Right cardiac atrium (tissue), 5 donors: ENCODE data around the gene RFX1. TPM values are rescaled to one million over a fixed set of nuclear protein-coding genes. Genes with fewer than 3 reads are reported as not detected.
A peak's percentile ranks its signal among the peaks of the same experiment; 100 is the strongest.
"Not testable (repeated sequence)": the region's sequence is repeated elsewhere in the genome, so short reads cannot be mapped to it uniquely, and the experiment has no call there.

Experiments
- ATAC-seq, 2 donors: fragments of 200-7000 bp; cut with Tn5 transposase; one replicate each; pipeline versions ENCODE4 v1.8.0 to v1.9.1; 2020; ENCODE audit warnings: moderate library complexity in 2 of 2, mild to moderate bottlenecking in 1 of 2
- DNase-seq, 3 donors: peaks; one replicate each; pipeline ENCODE4 v3.0.0-alpha.2; 2020
- H3K27ac ChIP-seq: one replicate; pipeline ENCODE4 v1.5.1; 2013; ENCODE audit warnings: mild to moderate bottlenecking, low read length, control low read depth, moderate library complexity
- H3K27me3 ChIP-seq: one replicate; pipeline ENCODE4 v1.6.1; 2013; ENCODE audit not compliant: control insufficient read depth, insufficient read depth
- H3K4me1 ChIP-seq: one replicate; pipeline ENCODE4 v1.6.1; 2013; ENCODE audit warnings: low read length; ENCODE audit not compliant: control insufficient read depth, insufficient read depth
- H3K4me3 ChIP-seq: one replicate; pipeline ENCODE4 v1.5.1; 2013; ENCODE audit warnings: low read length, control low read depth
- H3K9me3 ChIP-seq: one replicate; pipeline ENCODE4 v1.6.1; 2013; ENCODE audit warnings: low read length; ENCODE audit not compliant: control insufficient read depth
- WGBS: extraction: QIAGEN DNeasy Blood & Tissue Kit; methylation state at CpG from one replicate; pipeline ENCODE4 v1.1.7; 2013; 5-methylcytosine and 5-hydroxymethylcytosine counted together
- intact Hi-C, 4 donors: fragments of 100-400 bp; cut with DNase I; formaldehyde crosslinking; loops; one replicate each; pipeline versions ENCODE4 v1.11.0 to v1.14.0; 2022 to 2023
- polyA plus RNA-seq: library from polyadenylated mRNA; stranded (reverse); fragments of 200-250 nt; gene quantifications from one replicate; pipeline ENCODE4 v1.2.3, GENCODE V29; 2013
- total RNA-seq, 4 donors: library from RNA; stranded (reverse); fragmentation: NEBNext Ultra II Directional; extraction: Animal tissue kit (Norgen Biotek cat#: 25700); gene quantifications; one replicate each; pipeline ENCODE4 v1.2.1, GENCODE V29; 2021
- donor health status: healthy with polysubstance abuse.
- donor health status: DM: no; HTN: yes; CAD: no.
- donor health status: DM: no; HTN: no; CAD: no.
- donor health status: DM: no; HTN: yes; CAD: no; lungs with severe emphysema.
- donor health status: DM: yes; HTN: yes; CAD: no.

The RFX1 gene
- total and polyA plus RNA-seq, 5 donors: 7.0 to 15.6 (median 11.5) TPM

DNA sequence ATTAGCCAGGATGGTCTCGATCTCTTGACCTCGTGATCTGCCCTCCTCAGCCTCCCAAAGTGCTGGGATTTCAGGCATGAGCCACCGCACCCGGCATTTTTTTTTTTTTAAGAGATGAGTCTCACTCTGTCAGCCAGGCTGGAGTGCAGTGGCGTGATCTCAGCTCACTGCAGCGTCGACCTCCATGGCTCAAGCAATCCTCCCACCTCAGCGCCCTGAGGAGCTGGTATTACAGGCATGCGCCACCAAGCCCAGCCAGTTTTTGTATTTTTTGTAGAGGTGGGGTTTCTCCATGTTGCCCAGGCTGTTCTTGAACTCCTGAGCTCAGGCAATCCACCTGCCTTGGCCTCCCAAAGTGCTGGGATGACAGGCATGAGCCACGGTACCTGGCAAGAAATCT, 41.7 kb upstream of the RFX1 start:
- H3K4me1 ChIP-seq, H3K9me3 ChIP-seq, DNase-seq, H3K27ac ChIP-seq, ATAC-seq, H3K4me3 ChIP-seq, H3K27me3 ChIP-seq: not testable (repeated sequence)
- intact Hi-C loops: loop anchor here in 1 of 4 donors (10.0 kb wide), 1 partner anchor 163 kb away; no protein-coding TSS in a partner anchor
- 96% methylated on average over 10 of the region's 10 CpGs for WGBS

DNA sequence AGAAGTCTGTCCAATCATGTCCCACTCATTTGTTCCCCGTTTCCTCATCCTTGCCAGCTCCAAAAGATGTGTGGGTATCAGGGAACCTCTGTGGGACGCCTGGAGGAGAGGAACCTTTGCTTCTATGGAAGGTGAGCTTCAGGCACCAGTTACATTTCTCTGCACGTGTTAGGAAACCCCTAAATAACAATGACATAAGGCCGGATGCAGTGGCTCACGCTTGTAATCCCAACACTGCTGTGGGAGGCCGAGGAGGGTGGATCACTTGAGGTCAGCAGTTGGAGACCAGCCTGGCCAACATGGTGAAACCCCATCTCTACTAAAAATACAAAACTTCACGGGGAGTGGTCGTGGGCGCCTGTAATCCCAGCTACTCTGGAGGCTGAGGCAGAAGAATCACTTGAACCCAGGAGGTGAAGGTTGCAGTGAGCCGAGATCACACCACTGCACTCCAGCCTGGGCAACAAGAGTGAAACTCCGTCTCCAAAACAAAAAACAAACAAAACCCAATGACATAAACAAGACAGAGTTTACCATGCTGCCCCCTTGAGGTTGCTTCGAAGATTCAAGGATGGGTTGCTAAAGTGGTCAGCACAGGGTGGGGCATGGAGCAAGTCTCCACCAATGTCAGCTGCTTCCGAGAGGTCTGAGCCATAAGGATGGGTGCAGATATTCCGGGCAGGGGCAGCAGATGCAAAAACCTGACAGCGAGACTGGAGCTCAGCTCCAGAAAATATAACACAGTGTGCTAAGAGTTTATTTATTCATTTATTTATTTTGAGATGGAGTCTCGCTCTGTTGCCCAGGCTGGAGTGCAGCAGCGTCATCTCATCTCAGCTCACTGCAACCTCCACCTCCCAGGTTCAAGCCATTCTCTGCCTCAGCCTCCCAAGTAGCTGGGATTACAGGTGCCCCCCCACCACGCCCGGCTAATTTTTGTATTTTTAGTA, 36.8 kb upstream of the RFX1 start:
- 51% methylated on average over 19 of the region's 19 CpGs for WGBS
- H3K27ac ChIP-seq: peak overlapping the region; percentile 1

DNA sequence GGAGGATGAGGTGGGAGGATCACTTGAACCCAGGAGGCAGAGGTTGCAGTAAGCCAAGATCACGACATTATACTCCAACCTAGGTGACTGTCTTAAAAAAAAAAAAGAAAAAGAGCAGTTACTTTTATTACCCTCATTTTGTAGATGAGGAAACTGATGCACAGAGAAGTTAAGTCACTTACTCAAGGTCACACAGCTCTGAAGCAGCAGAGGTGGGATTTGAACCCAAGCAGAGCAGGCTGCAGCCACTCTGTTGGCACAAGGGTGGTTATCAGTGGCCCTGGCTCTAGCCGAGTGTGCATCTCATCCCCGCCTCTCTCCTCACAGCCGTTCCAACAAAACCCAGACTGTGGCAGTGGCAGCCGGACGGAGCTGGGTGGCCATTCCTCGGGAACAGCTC, 33.1 kb upstream of the RFX1 start:
- no peaks in the 10 kb centered on the region for H3K27me3 ChIP-seq
- no peaks in the 10 kb centered on the region for H3K9me3 ChIP-seq
- no peak overlapping the region for H3K27ac ChIP-seq
- 94% methylated on average over 7 of the region's 7 CpGs for WGBS
- intact Hi-C loops: no loop called here
- H3K4me3 ChIP-seq: no peak overlapping the region
- ATAC-seq (no peak), DNase-seq (no peak)
- H3K4me1 ChIP-seq: peaks cover 2% of the 10 kb centered on the region

More for the DNA sequence above, 36.8 kb upstream of the RFX1 start:
- intact Hi-C loops: loop anchor here in 1 of 4 donors (10.0 kb wide), 1 partner anchor 158 kb away; no protein-coding TSS in a partner anchor
- ATAC-seq (peak; percentile 84), DNase-seq (peak in 2 of 3 donors; percentile 47 to 60)
- H3K4me1 ChIP-seq, H3K27me3 ChIP-seq, H3K9me3 ChIP-seq, H3K4me3 ChIP-seq: not testable (repeated sequence)

DNA sequence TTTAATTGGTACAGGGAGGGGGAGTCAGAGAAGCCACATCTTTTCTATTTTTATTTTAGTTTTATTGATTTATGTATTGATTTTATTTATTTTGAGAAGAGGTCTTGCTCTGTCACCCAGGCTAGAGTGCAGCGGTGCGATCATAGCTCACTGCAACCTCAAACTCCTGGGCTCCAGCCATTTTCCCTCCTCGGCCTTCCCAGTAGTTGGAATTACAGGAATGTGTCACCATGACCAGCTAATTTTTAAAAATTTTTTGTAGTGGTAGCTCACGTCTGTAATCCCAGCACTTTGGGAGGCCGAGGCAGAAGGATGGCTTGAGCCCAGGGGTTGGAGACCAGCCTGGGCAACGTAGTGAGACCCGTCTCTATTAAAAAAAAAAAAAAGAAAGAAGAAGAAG, 29.6 kb upstream of the RFX1 start:
- ATAC-seq: no peak
- Histone ChIP-seq H3K9me3 (no peaks in the 10 kb centered on the region), H3K27ac (no peak overlapping the region), H3K4me1 (no peaks in the 10 kb centered on the region), H3K4me3 (no peak overlapping the region), H3K27me3 (no peaks in the 10 kb centered on the region)
- intact Hi-C loops: no loop called here
- 69% methylated on average over 7 of the region's 7 CpGs for WGBS
- peak in 1 of 3 donors; percentile 2 for DNase-seq

DNA sequence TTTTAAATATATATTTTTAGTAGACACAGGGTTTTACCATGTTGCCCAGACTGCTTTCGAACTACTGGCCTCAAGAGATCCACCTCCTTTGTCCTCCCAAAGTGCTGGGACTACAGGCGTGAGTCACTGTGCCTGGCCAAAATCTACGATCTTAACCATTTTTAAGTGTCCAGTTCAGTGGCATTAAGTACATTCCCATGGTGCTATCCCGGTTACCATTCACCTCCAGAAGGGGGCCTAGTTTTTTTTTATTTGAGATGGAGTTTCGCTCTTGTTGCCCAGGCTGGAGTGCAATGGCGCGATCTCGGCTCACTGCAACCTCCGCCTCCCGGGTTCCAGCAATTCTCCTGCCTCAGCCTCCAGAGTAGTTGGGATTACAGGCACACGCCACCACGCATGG, 29.0 kb upstream of the RFX1 start:
- H3K27me3 ChIP-seq, H3K27ac ChIP-seq, H3K9me3 ChIP-seq, ATAC-seq, H3K4me1 ChIP-seq, H3K4me3 ChIP-seq, intact Hi-C loops: not testable (repeated sequence)
- peak in 1 of 3 donors; percentile 3 for DNase-seq
- WGBS: 91% methylated on average over 12 of the region's 12 CpGs

DNA sequence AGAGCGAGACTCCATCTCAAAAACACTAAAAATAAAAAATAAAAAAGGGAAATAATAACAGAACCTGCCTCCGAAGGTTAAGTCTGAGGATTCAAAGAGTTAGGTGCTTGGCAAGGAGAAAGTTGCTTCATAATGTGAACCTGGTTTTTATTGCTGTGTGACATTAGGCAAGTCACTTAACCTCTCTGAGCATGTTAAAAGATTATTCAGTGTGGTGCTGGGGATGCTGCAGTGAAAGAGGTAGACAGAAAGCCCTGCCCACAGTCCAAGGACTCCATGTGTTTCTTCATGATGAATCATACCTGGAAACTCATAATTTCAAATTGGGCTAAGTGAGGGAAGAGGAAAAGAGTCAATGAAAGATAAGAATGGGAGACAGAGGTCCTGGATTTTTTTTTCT, 27.8 kb upstream of the RFX1 start:
- H3K27me3 ChIP-seq: no peaks in the 10 kb centered on the region
- no peaks in the 10 kb centered on the region for H3K9me3 ChIP-seq
- H3K4me3 ChIP-seq: no peak overlapping the region
- no peaks in the 10 kb centered on the region for H3K4me1 ChIP-seq
- ATAC-seq (no peak), DNase-seq (no peak)
- no peak overlapping the region for H3K27ac ChIP-seq
- 97% methylated on average over 2 of the region's 2 CpGs for WGBS
- intact Hi-C loops: no loop called here

DNA sequence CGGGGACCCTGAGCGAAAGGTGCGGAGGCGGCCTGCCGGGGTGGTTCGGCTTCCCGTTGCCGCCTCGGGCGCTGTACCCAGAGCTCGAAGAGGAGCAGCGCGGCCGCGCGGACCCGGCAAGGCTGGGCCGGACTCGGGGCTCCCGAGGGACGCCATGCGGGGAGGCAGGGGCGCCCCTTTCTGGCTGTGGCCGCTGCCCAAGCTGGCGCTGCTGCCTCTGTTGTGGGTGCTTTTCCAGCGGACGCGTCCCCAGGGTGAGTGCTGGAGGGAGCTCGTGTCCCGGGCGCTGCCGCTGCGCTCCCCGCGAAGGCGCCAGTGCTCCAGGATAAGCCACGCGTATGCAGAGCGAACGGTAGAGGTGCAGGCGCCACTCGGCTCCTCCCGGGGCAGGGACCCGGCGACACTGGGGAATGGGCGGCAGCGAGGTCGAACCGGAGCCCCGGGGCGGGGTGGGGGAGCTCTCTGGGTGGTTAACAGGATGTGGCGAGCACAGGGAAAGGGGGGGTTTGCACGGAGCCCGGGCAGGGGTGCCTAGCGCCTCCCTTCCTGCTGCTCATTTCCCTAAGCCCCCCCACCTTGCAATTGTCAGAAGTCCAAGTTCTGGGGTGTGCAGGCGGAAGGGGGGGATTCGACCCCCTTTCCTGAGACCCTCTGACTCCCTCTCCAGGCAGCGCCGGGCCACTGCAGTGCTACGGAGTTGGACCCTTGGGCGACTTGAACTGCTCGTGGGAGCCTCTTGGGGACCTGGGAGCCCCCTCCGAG, 25.8 kb upstream of the RFX1 start, which contains the start of gene IL27RA:
TSS of gene IL27RA (plus strand) at position 44 of the 762 bp plus-strand sequence. CDS start at position 155, 111 bp downstream.
- H3K4me3 ChIP-seq: peak within 1 kb of the TSS; percentile 35
- no peaks in the 10 kb centered on the region for H3K4me1 ChIP-seq
- H3K27ac ChIP-seq: peak within 1 kb of the TSS; percentile 20
- H3K9me3 ChIP-seq: no peaks in the 10 kb centered on the region
- under 1% methylated on average over 63 of the region's 63 CpGs for WGBS
- H3K27me3 ChIP-seq: no peaks in the 10 kb centered on the region
- DNase-seq (peak; percentile 67 to 89 (median 85)), ATAC-seq (peak; percentile 83)
- intact Hi-C loops: no loop called here

DNA sequence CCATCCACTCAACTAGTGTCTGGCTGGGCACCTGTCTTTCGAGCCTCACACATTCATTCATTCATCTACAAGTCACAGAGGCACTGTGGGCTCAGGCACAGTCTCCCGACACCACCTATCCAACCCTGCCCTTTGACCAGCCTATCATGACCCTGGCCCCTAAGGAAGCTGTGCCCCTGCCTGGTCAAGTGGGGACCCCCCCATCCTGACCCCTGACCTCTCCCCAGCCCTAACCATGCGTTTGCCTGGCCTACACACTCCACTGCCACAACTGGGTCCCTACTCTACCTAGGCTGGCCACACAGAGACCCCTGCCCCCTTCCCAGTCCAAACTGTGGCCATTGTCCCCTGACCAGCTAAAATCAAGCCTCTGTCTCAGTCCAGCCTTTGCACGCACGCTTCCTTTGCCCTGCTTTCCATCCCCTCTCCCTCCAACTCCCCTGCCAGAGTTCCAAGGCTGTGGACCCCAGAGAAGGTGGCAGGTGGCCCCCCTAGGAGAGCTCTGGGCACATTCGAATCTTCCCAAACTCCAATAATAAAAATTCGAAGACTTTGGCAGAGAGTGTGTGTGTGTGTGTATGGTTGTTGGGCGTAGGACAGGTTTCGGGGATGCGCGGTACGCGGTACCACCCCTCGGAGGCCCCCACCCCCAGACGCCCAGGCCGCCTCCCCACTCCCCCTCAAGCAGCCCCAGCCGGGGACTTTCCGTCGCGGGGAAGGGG, 25.0 kb upstream of the RFX1 start:
- DNase-seq (peak in 1 of 3 donors; percentile 42), ATAC-seq (peak; percentile 5 to 10)
- no peak overlapping the region for H3K27ac ChIP-seq
- no peaks in the 10 kb centered on the region for H3K4me1 ChIP-seq
- no peaks in the 10 kb centered on the region for H3K27me3 ChIP-seq
- H3K9me3 ChIP-seq: no peaks in the 10 kb centered on the region
- 19% methylated on average over 20 of the region's 20 CpGs for WGBS
- peak overlapping the region; percentile 35 for H3K4me3 ChIP-seq
- intact Hi-C loops: no loop called here

DNA sequence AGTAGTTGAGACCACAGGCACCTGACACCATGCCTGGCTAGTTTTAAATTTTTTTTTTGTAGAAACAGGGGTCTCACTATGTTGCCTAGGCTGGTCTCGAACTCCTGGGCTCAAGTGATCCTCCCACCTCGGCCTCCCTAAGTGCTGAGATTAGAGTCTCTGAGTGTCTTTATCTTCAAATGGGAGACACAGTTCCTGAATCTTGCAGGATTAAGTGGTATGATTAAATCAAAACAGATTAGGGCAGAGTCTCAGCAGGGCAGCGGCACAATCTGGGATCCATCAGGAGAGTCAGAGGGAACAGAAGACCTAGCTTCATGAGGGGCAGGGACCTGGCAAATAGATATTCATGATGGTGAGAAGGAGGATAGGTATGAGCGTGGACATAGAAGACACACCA, 22.8 kb upstream of the RFX1 start:
- H3K27ac ChIP-seq: no peak overlapping the region
- intact Hi-C loops: no loop called here
- H3K4me3 ChIP-seq: no peak overlapping the region
- no peaks in the 10 kb centered on the region for H3K9me3 ChIP-seq
- DNase-seq: no peak
- ATAC-seq: no peak
- WGBS: 67% methylated on average over 4 of the region's 4 CpGs
- H3K4me1 ChIP-seq: no peaks in the 10 kb centered on the region
- H3K27me3 ChIP-seq: no peaks in the 10 kb centered on the region

DNA sequence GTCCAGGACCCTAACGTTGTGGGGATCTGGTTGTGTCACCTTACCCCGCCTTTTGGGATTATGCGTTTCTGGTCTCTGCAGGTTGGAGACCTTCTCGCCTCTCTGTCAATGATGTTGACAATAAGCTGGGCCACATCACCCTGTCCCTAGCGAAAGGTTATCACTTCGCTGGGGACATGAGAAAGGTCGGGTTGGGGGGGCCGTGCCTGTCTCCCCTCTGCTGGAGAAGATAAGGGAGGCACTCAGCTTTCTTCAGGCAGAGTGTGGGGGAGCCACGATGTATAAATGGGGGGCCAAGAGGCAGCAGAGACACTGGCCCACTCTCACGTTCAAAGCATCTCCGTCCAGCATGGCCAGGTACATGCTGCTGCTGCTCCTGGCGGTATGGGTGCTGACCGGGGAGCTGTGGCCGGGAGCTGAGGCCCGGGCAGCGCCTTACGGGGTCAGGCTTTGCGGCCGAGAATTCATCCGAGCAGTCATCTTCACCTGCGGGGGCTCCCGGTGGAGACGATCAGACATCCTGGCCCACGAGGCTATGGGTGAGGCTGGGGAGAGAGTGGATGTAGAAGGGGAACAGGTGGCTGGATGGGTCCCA, 21.8 kb upstream of the RFX1 start, which contains the start of gene RLN3:
TSS of gene RLN3 (plus strand) at position 293 of the 595 bp plus-strand sequence. CDS start at position 350, 57 bp downstream.
- Histone ChIP-seq H3K4me3 (no peak within 1 kb of the TSS), H3K9me3 (no peaks in the 10 kb centered on the region), H3K27ac (no peak within 1 kb of the TSS), H3K27me3 (no peaks in the 10 kb centered on the region), H3K4me1 (no peaks in the 10 kb centered on the region)
- ATAC-seq: no peak
- DNase-seq: peak in 1 of 3 donors; percentile 43
- intact Hi-C loops: no loop called here
- WGBS: 56% methylated on average over 24 of the region's 24 CpGs
